ENCODE measurements around the gene CPZ.

Gene CPZ

GRCh38 chr4:8592366-8593263 lies at the start of gene CPZ:
TSS of gene CPZ (plus strand) at chr4:8592765. CDS start at chr4:8592834, 69 bp downstream.
- DNase-seq (ENCODE audit: low spot score), result peak; percentile 78

- DNase-seq (ENCODE audit: low spot score), result peak; percentile 79
Measured at GRCh38 chr4:8542776-8543525, 49.6 kb upstream of the CPZ start.

- DNase-seq (ENCODE audit: low spot score), result no peak
Measured at GRCh38 chr4:8543623-8544022, 48.9 kb upstream of the CPZ start.

GRCh38 chr4:8544282-8544681 lies 48.3 kb upstream of the CPZ start:
- DNase-seq (ENCODE audit: low spot score), result no peak

- DNase-seq (ENCODE audit: low spot score), result no peak
Measured at GRCh38 chr4:8544741-8545438, 47.7 kb upstream of the CPZ start.

GRCh38 chr4:8545439-8545765 lies 47.2 kb upstream of the CPZ start:
- DNase-seq (ENCODE audit: low spot score), result no peak

- DNase-seq (ENCODE audit: low spot score), result no peak
Measured at GRCh38 chr4:8546766-8547107, 45.8 kb upstream of the CPZ start.

GRCh38 chr4:8547108-8547911 lies 45.3 kb upstream of the CPZ start:
- peak; percentile 45 for DNase-seq (ENCODE audit: low spot score)

GRCh38 chr4:8547912-8548730 lies 44.4 kb upstream of the CPZ start:
- no peak for DNase-seq (ENCODE audit: low spot score)

- DNase-seq (ENCODE audit: low spot score), result no peak
Measured at GRCh38 chr4:8548731-8549351, 43.7 kb upstream of the CPZ start.

- DNase-seq (ENCODE audit: low spot score), result no peak
Measured at GRCh38 chr4:8549352-8549931, 43.1 kb upstream of the CPZ start.

GRCh38 chr4:8550691-8551090 lies 41.9 kb upstream of the CPZ start:
- no peak for DNase-seq (ENCODE audit: low spot score)

- peak; percentile 5 for DNase-seq (ENCODE audit: low spot score)
Measured at GRCh38 chr4:8552024-8552423, 40.5 kb upstream of the CPZ start.

GRCh38 chr4:8552581-8553205 lies 39.9 kb upstream of the CPZ start:
- DNase-seq (ENCODE audit: low spot score), result no peak

- no peak for DNase-seq (ENCODE audit: low spot score)
Measured at GRCh38 chr4:8553216-8553615, 39.3 kb upstream of the CPZ start.

- no peak for DNase-seq (ENCODE audit: low spot score)
Measured at GRCh38 chr4:8553991-8554405, 38.6 kb upstream of the CPZ start.

GRCh38 chr4:8554555-8555100 lies 37.9 kb upstream of the CPZ start:
- no peak for DNase-seq (ENCODE audit: low spot score)

GRCh38 chr4:8555716-8556115 lies 36.8 kb upstream of the CPZ start:
- DNase-seq (ENCODE audit: low spot score), result no peak

GRCh38 chr4:8556341-8557150 lies 36.0 kb upstream of the CPZ start:
- DNase-seq (ENCODE audit: low spot score), result peak; percentile 39
